Right lobe of liver (tissue), 6 donors: ENCODE data around the gene SORBS2. TPM values are rescaled to one million over a fixed set of nuclear protein-coding genes. Genes with fewer than 3 reads are reported as not detected.
A peak's percentile ranks its signal among the peaks of the same experiment; 100 is the strongest.
"Not testable (repeated sequence)": the region's sequence is repeated elsewhere in the genome, so short reads cannot be mapped to it uniquely, and the experiment has no call there.

Experiments used
- ATAC-seq, 4 donors: fragments of 200-7000 bp; cut with Tn5 transposase; one replicate each; pipeline ENCODE4 v1.9.1; 2020; ENCODE audit warnings: mild to moderate bottlenecking in 4 of 4, moderate library complexity in 4 of 4
- DNase-seq, 3 donors: peaks; one replicate each; pipeline ENCODE4 v3.0.0-alpha.2; 2020
- H3K27ac ChIP-seq, 3 donors: fragments of 200-600 bp; one replicate each; pipeline ENCODE4 v1.8.0; 2022
- H3K27me3 ChIP-seq, 2 donors: fragments of 200-600 bp; one replicate each; pipeline ENCODE4 v1.8.0; 2022
- H3K36me3 ChIP-seq, 4 donors: fragments of 200-600 bp; sonication (generic) in 1 of 4; one replicate each; pipeline versions ENCODE4 v1.5.1 to v1.8.0; 2017 to 2022; ENCODE audit warnings: control low read depth in 1 of 4
- H3K4me1 ChIP-seq, 4 donors: fragments of 200-600 bp; sonication (generic) in 1 of 4; one replicate each; pipeline versions ENCODE4 v1.5.1 to v1.8.0; 2017 to 2022; ENCODE audit warnings: control low read depth in 1 of 4
- H3K4me3 ChIP-seq, 3 donors: fragments of 200-600 bp; one replicate each; pipeline ENCODE4 v1.8.0; 2022
- H3K9me3 ChIP-seq, 4 donors: fragments of 200-600 bp; sonication (generic) in 1 of 4; one replicate each; pipeline versions ENCODE4 v1.5.1 to v1.8.0; 2017 to 2022; ENCODE audit warnings: control low read depth in 1 of 4
- CTCF ChIP-seq, 4 donors: fragments of 200-600 bp in 3 of 4; fragments of 450-650 bp in 1 of 4; IDR thresholded peaks; one replicate each; pipeline versions ENCODE4 v1.5.1 to v1.8.0; 2016 to 2022; ENCODE audit warnings: antibody characterized with exemption in 4 of 4, mild to moderate bottlenecking in 2 of 4
- POLR2A ChIP-seq: fragments of 450-650 bp; IDR thresholded peaks from one replicate; pipeline ENCODE4 v1.6.1; 2017; ENCODE audit warnings: antibody characterized with exemption, mild to moderate bottlenecking
- WGBS: methylation state at CpG from one replicate; pipeline ENCODE4 v1.1.6; 2018; ENCODE audit warnings: low coverage, low lambda C conversion rate; ENCODE audit not compliant: insufficient coverage; ENCODE audit errors: missing lambda C conversion rate; 5-methylcytosine and 5-hydroxymethylcytosine counted together
- intact Hi-C, 2 donors: fragments of 100-400 bp; cut with DNase I; formaldehyde crosslinking; loops; one replicate each; pipeline versions ENCODE4 v1.11.2 to v1.14.1; 2022
- total RNA-seq, 6 experiments: library from RNA; depleted of rRNA in 2 of 6; stranded (reverse); fragments of >200 nt in 2 of 6; fragmentation: NEBNext Ultra II Directional in 3 of 6; extraction: Animal tissue kit (Norgen Biotek cat#: 25700) in 3 of 6; gene quantifications; one replicate each; pipeline versions ENCODE4 v1.1.0 to v1.2.4, GENCODE V29; 2016 to 2023
- donor health status: DM: no; HTN: yes; CAD: no.
- donor health status: DM: no; HTN: no; CAD: no.
- donor health status: DM: no; HTN: no; CAD: no.
- donor health status: DM: no; HTN: yes; CAD: no.
- donor health status: DM: no; HTN: yes; CAD: no.

The SORBS2 gene
- total RNA-seq, 6 experiments from 2014 or later, result 60.8 to 144 (median 107) TPM

DNA sequence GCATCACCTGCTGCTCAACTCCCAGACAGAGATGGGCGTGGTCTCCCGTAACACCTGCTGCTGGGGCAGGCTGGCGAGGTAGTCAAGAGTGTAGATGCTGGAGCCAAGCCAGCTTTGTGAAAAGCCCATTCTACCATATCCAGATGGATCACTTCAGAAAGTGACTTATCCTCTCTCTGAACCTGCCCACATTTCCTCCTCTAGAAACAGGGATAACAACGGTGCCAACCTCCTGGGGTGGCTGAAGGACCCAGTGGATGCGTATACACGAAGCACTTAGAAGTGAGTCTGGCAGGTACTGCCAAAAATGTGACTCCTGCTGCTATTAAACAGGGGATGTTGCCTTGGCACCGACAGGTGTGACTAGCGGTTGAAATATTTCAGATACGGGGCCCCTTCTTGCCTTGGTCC is 95.8 kb downstream of the SORBS2 start:
- ATAC-seq, result no peak

DNA sequence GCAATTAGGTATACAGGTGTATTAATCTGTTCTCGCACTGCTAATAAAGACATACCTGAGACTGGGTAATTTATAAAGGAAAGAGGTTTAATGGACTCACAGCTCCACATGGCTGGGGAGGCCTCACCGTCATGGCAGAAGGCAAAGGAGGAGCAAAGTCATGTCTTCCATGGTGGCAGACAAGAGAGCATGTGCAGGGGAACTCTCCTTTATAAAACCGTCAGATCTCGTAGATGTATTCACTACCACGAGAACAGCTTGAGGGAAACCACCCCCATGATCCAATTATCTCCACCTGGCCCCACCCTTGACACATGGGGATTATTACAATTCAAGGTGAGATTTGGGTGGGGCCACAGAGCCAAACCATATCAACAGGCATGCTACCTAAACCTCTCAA is 97.5 kb downstream of the SORBS2 start:
- WGBS, result 69% methylated on average over 4 of the region's 5 CpGs
- H3K27me3 ChIP-seq, H3K36me3 ChIP-seq, intact Hi-C loops, DNase-seq, H3K4me3 ChIP-seq, H3K9me3 ChIP-seq, ATAC-seq: not testable (repeated sequence)
- H3K4me1 ChIP-seq, result peaks cover 0 to 74% (median 25%) of the 10 kb centered on the region in 4 donors
- peak overlapping the region; percentile 87 to 97 (median 95) for H3K27ac ChIP-seq

More for the DNA sequence above, 95.8 kb downstream of the SORBS2 start:
- no peaks in the 10 kb centered on the region for H3K9me3 ChIP-seq
- H3K4me3 ChIP-seq, result no peak overlapping the region
- WGBS, result 69% methylated on average over 6 of the region's 9 CpGs
- intact Hi-C loops, result no loop called here
- H3K27me3 ChIP-seq, result no peaks in the 10 kb centered on the region
- H3K36me3 ChIP-seq, result no peaks in the 10 kb centered on the region
- H3K27ac ChIP-seq, result peak overlapping the region; percentile 13 to 97 (median 95)
- DNase-seq, result no peak
- TF ChIP-seq CTCF (IDR thresholded peaks at IDR 0.05), result no peak
- no peak for TF ChIP-seq POLR2A
- peaks cover 0 to 74% (median 22%) of the 10 kb centered on the region in 4 donors for H3K4me1 ChIP-seq

DNA sequence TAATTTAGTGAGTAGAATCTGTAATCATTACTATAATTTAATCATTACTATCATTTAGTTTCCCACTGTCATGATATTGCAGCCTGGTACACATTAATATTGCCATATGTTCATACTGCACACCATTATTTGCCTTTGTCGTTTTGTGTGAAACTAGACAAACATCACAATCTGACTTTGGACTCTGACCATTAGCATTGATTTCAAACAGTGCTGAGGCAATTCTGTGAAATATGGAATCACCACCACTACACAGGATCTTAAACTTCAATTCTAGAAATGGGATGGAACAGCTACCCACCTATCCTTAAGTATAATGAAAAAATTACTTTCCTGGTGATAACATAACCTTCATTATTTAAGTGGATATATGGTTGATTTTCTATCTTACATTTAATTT is 98.3 kb downstream of the SORBS2 start:
- intact Hi-C loops, result no loop called here
- WGBS, result 19% methylated on average over 1 of the region's 1 CpG
- H3K4me1 ChIP-seq, result peaks cover 0 to 70% (median 24%) of the 10 kb centered on the region in 4 donors

GRCh38 chr4:185713272-185713671 is 98.7 kb downstream of the SORBS2 start:
- ATAC-seq (peak in 1 of 4 donors; percentile 20), DNase-seq (no peak)
- H3K27me3 ChIP-seq, result no peaks in the 10 kb centered on the region
- no peaks in the 10 kb centered on the region for H3K36me3 ChIP-seq
- H3K9me3 ChIP-seq, result no peaks in the 10 kb centered on the region
- H3K27ac ChIP-seq, result peak overlapping the region; percentile 87 to 97 (median 95)
- H3K4me1 ChIP-seq, result peaks cover 0 to 65% (median 23%) of the 10 kb centered on the region in 4 donors
- TF ChIP-seq CTCF (IDR thresholded peaks at IDR 0.05) (no peak), POLR2A (no peak)
- H3K4me3 ChIP-seq, result no peak overlapping the region
- 27% methylated on average over 5 of the region's 5 CpGs for WGBS
- intact Hi-C loops, result no loop called here

More for the DNA sequence above, 98.3 kb downstream of the SORBS2 start:
- no peak overlapping the region for H3K4me3 ChIP-seq
- TF ChIP-seq POLR2A (no peak), CTCF (IDR thresholded peaks at IDR 0.05) (peak in 1 of 4 donors; percentile 5)
- H3K36me3 ChIP-seq, result no peaks in the 10 kb centered on the region
- DNase-seq (no peak), ATAC-seq (peak; percentile 29 to 63 (median 44))
- H3K9me3 ChIP-seq, result no peaks in the 10 kb centered on the region
- H3K27me3 ChIP-seq, result no peaks in the 10 kb centered on the region
- peak overlapping the region; percentile 87 to 97 (median 95) for H3K27ac ChIP-seq

DNA sequence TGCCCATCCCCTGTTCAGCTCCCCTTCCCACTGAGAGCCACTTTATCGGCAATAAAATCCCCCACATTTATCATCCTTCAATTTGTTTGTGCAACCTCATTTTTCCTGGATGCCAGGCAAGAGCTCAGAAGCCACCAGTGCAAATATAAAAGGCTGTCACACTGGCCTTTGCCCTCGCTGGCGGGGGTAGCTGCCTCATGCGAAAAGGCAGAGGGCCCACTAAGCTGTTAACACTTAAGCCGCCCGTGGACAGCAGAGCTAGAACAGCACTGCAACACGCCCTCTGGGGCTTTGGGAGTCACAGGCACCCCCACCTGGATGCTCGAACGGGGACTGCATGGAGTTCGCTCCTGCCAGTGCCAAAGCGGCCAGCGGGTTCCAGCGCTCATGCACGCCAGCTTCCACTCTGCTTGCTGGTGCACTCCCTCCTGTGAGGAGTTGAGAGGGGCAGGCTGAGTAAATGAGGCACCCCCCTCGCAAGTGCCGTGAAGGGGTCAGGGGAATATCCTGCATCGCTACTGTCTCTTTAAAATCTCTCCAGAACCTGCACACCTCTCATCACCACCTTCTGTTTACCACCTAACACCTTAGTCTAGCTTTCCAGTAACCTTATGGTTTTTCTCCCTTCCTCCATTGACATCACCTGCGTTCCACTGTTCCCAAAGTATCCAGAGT is 99.5 kb downstream of the SORBS2 start:
- WGBS, result 31% methylated on average over 6 of the region's 18 CpGs
- H3K27me3 ChIP-seq, result no peaks in the 10 kb centered on the region
- DNase-seq (peak; percentile 86 to 95 (median 92)), ATAC-seq (peak; percentile 70 to 88 (median 82))
- peak overlapping the region in 2 of 3 donors; percentile 17 to 28 for H3K4me3 ChIP-seq
- H3K4me1 ChIP-seq, result peaks cover 0 to 57% (median 21%) of the 10 kb centered on the region in 4 donors
- intact Hi-C loops, result no loop called here
- TF ChIP-seq CTCF (IDR thresholded peaks at IDR 0.05), result no peak
- TF ChIP-seq POLR2A, result no peak
- H3K27ac ChIP-seq, result peak overlapping the region; percentile 87 to 97 (median 95)
- no peaks in the 10 kb centered on the region for H3K36me3 ChIP-seq
- H3K9me3 ChIP-seq, result no peaks in the 10 kb centered on the region
